Lung (tissue), 12 donors: ENCODE data around the gene RETREG2. TPM values are rescaled to one million over a fixed set of nuclear protein-coding genes. Genes with fewer than 3 reads are reported as not detected.

ENCODE experiments used
- ATAC-seq: fragments of 200-7000 bp; cut with Tn5 transposase; one replicate; pipeline ENCODE4 v1.9.1; 2020; ENCODE audit warnings: moderate number of reproducible peaks; ENCODE audit not compliant: insufficient read depth, low FRiP score
- DNase-seq, 3 donors: peaks; one replicate each; pipeline ENCODE4 v3.0.0-alpha.2; 2013 to 2017
- H3K27ac ChIP-seq, 2 donors: one replicate each; pipeline ENCODE4 v1.5.1; 2013; ENCODE audit warnings: mild to moderate bottlenecking in 2 of 2, moderate library complexity in 2 of 2, control low read depth in 1 of 2, inconsistent platforms in 1 of 2, low read depth in 1 of 2, low read length in 1 of 2
- H3K27me3 ChIP-seq, 3 donors: one replicate each; pipeline ENCODE4 v1.5.1; 2013; ENCODE audit warnings: low read length in 2 of 3; ENCODE audit not compliant: control insufficient read depth in 3 of 3, insufficient read depth in 3 of 3
- H3K36me3 ChIP-seq, 4 donors: one replicate each; pipeline ENCODE4 v1.5.1; 2013; ENCODE audit warnings: low read length in 4 of 4, mild to moderate bottlenecking in 1 of 4, moderate library complexity in 1 of 4; ENCODE audit not compliant: control insufficient read depth in 4 of 4, insufficient read depth in 4 of 4
- H3K4me1 ChIP-seq, 5 donors: one replicate each; pipeline ENCODE4 v1.5.1; 2013; ENCODE audit warnings: low read length in 5 of 5, mild to moderate bottlenecking in 2 of 5, moderate library complexity in 1 of 5; ENCODE audit not compliant: control insufficient read depth in 5 of 5, insufficient read depth in 5 of 5
- H3K4me3 ChIP-seq: one replicate; pipeline ENCODE4 v1.5.1; 2013; ENCODE audit warnings: mild to moderate bottlenecking, control low read depth, moderate library complexity
- H3K9ac ChIP-seq, 2 donors: one replicate each; pipeline ENCODE4 v1.5.1; 2013; ENCODE audit warnings: low read length in 2 of 2, control low read depth in 1 of 2; ENCODE audit not compliant: insufficient read depth in 1 of 2
- H3K9me3 ChIP-seq, 4 donors: one replicate each; pipeline ENCODE4 v1.5.1; 2013; ENCODE audit warnings: low read length in 3 of 4, mild to moderate bottlenecking in 1 of 4, moderate library complexity in 1 of 4; ENCODE audit not compliant: control insufficient read depth in 4 of 4, insufficient read depth in 3 of 4
- CTCF ChIP-seq: IDR thresholded peaks from 2 replicates; pipeline ENCODE4 v1.5.1; 2012; ENCODE audit warnings: mild to moderate bottlenecking; ENCODE audit errors: control extremely low read depth, extremely low read depth
- WGBS, 2 donors: extraction: QIAGEN DNeasy Blood & Tissue Kit; methylation state at CpG; one replicate each; pipeline ENCODE4 v1.1.7; 2013; 5-methylcytosine and 5-hydroxymethylcytosine counted together
- polyA plus RNA-seq, 2 donors: library from polyadenylated mRNA; stranded (reverse); fragments of 200-250 nt; gene quantifications; one replicate each; pipeline ENCODE4 v1.2.1, GENCODE V29; 2013
- total RNA-seq, 2 donors: library from RNA; depleted of rRNA in 1 of 2; stranded (reverse); fragments of >200 nt in 1 of 2; gene quantifications; one replicate each; pipeline ENCODE4 v1.2.1, GENCODE V29; 2014 to 2021
- donor health status: control.
- donor health status: control.
- donor health status: Bipolar disorder and iron deficiency.
- donor health status: healthy.
- donor health status: DM: yes; HTN: yes; CAD: no.

The RETREG2 gene
- total and polyA plus RNA-seq, 4 donors = 42.1 to 80.6 (median 51.7) TPM

- no peak overlapping the region for H3K27ac ChIP-seq
- H3K9me3 ChIP-seq = no peaks in the 10 kb centered on the region
- H3K27me3 ChIP-seq = no peaks in the 10 kb centered on the region
- ATAC-seq = no peak
- H3K4me1 ChIP-seq = no peaks in the 10 kb centered on the region
- no peak for TF ChIP-seq CTCF
- 92% methylated on average over 10 of the region's 10 CpGs for WGBS, 2 donors
- H3K36me3 ChIP-seq = peaks cover 0 to 2% (median 0%) of the 10 kb centered on the region in 4 donors
- no peak overlapping the region for H3K9ac ChIP-seq
- no peak overlapping the region for H3K4me3 ChIP-seq
- no peak for DNase-seq
Observed at GRCh38 chr2:219165058-219165911, 12.8 kb upstream of the RETREG2 start.

GRCh38 chr2:219167997-219168396 is 10.1 kb upstream of the RETREG2 start:
- DNase-seq = no peak

GRCh38 chr2:219168526-219168925 is 9.5 kb upstream of the RETREG2 start:
- no peak for TF ChIP-seq CTCF
- ATAC-seq (no peak), DNase-seq (no peak)
- Histone ChIP-seq H3K9me3 (no peaks in the 10 kb centered on the region), H3K4me1 (no peaks in the 10 kb centered on the region), H3K4me3 (no peak overlapping the region), H3K36me3 (peaks cover 0 to 18% (median 5%) of the 10 kb centered on the region in 4 donors), H3K27ac (no peak overlapping the region), H3K27me3 (no peaks in the 10 kb centered on the region), H3K9ac (no peak overlapping the region)
- 37 to 58% methylated on average over 6 of the region's 6 CpGs for WGBS, 2 donors

More at GRCh38 chr2:219167997-219168396, 10.1 kb upstream of the RETREG2 start:
- no peak overlapping the region for H3K9ac ChIP-seq
- no peak overlapping the region for H3K4me3 ChIP-seq
- TF ChIP-seq CTCF = no peak
- WGBS, 2 donors = 79 to 89% methylated on average over 5 of the region's 5 CpGs
- ATAC-seq = no peak
- no peaks in the 10 kb centered on the region for H3K27me3 ChIP-seq
- peaks cover 0 to 14% (median 4%) of the 10 kb centered on the region in 4 donors for H3K36me3 ChIP-seq
- no peaks in the 10 kb centered on the region for H3K9me3 ChIP-seq
- no peak overlapping the region for H3K27ac ChIP-seq
- H3K4me1 ChIP-seq = no peaks in the 10 kb centered on the region
